Measurements from ENCODE around the gene ERICH3. TPM values are rescaled to one million over a fixed set of nuclear protein-coding genes. Genes with fewer than 3 reads are reported as not detected.

ERICH3 gene
- total RNA-seq, 1 donor from 2014 or later: not detected

DNA sequence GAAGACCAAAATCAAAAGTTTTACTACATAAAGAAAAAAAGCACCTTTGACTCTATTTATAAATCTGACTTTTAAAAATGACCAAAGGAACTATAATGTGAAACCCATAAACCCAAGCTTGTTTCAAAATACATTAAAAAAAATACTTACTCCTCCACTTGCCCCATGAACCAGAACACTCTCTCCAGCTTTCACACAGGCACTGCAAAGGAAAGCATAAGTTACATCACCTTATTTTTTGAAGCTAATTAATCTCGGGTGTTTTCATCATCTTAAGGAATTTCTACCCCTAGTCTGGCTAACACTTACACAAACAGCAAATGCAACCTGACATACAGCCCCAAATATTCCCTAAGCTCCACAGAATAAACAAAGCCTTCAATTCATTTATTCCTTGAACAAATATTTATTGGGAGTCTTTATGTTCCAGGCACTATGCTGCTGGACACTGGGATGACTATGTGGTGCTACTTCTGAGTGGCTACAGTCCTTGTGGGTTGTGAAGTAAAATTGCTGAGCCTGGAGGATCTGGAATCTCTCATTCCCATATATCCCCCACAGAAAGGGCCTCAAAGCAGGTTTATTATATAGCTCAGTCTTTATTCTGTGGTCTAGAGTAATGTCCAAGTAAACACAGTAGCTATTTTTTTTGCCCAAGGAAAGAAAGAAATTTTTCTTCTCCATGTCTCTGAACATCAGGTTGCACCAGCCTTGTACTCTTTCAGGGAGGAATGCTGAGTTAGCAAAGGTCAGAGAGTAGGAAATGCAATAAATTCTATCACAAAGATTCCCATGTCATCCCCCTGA lies 41.0 kb upstream of the ERICH3 start:
- DNase-seq (no peak), ATAC-seq (no peak)
- Histone ChIP-seq H3K4me1 (no peaks in the 10 kb centered on the region), H3K36me3 (peaks cover 71% of the 10 kb centered on the region), H3K27ac (no peak overlapping the region), H3K27me3 (no peaks in the 10 kb centered on the region), H3K9me3 (no peaks in the 10 kb centered on the region), H3K4me3 (no peak overlapping the region)
- TF ChIP-seq CTCF (IDR thresholded peaks at IDR 0.05): no peak
- intact Hi-C loops (cut with DNase I): no loop called here

DNA sequence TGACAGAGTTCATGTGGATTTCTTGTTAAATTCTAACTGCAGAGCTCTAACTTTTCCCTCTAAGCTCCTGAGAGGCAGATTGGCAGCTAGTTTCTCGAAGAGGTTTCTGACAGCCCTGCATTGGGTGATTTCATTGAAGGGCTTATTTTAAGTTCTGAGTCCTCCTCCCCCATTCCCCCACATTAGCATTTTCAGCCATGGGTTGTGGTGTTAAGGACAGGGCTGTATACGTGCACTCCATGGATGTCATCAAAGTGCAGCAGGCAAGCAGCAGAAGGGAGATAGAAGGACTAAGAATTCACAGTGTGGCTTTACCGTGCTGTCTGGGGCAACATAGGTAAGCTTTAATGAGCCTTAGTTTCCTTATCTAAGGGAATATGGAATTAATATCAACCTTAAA lies 40.3 kb upstream of the ERICH3 start:
- TF ChIP-seq CTCF (IDR thresholded peaks at IDR 0.05): no peak
- Histone ChIP-seq H3K4me1 (no peaks in the 10 kb centered on the region), H3K36me3 (peaks cover 71% of the 10 kb centered on the region), H3K4me3 (no peak overlapping the region), H3K27me3 (no peaks in the 10 kb centered on the region), H3K9me3 (no peaks in the 10 kb centered on the region), H3K27ac (no peak overlapping the region)
- DNase-seq (no peak), ATAC-seq (no peak)
- intact Hi-C loops (cut with DNase I): no loop called here

- TF ChIP-seq CTCF (IDR thresholded peaks at IDR 0.05): no peak
- ATAC-seq (peak; percentile 60), DNase-seq (no peak)
- H3K27me3 ChIP-seq: no peaks in the 10 kb centered on the region
- no peak overlapping the region for H3K27ac ChIP-seq
- no peaks in the 10 kb centered on the region for H3K9me3 ChIP-seq
- H3K4me3 ChIP-seq: no peak overlapping the region
- peaks cover 71% of the 10 kb centered on the region for H3K36me3 ChIP-seq
- no peaks in the 10 kb centered on the region for H3K4me1 ChIP-seq
- intact Hi-C loops (cut with DNase I): no loop called here
Observed at GRCh38 chr1:74712881-74713280, 39.3 kb upstream of the ERICH3 start.

- no peak for TF ChIP-seq CTCF (IDR thresholded peaks at IDR 0.05)
- Histone ChIP-seq H3K36me3 (peaks cover 58% of the 10 kb centered on the region), H3K4me3 (no peak overlapping the region), H3K27ac (no peak overlapping the region), H3K27me3 (no peaks in the 10 kb centered on the region), H3K9me3 (no peaks in the 10 kb centered on the region), H3K4me1 (no peaks in the 10 kb centered on the region)
- DNase-seq: no peak
- peak; percentile 49 for ATAC-seq
- intact Hi-C loops (cut with DNase I): no loop called here
Observed at GRCh38 chr1:74703386-74704182, 30.0 kb upstream of the ERICH3 start.

GRCh38 chr1:74699331-74699730 lies 25.7 kb upstream of the ERICH3 start:
- no peak for TF ChIP-seq CTCF (IDR thresholded peaks at IDR 0.05)
- Histone ChIP-seq H3K4me1 (no peaks in the 10 kb centered on the region), H3K4me3 (no peak overlapping the region), H3K9me3 (no peaks in the 10 kb centered on the region), H3K36me3 (peaks cover 23% of the 10 kb centered on the region), H3K27me3 (no peaks in the 10 kb centered on the region), H3K27ac (no peak overlapping the region)
- intact Hi-C loops (cut with DNase I): no loop called here
- ATAC-seq (no peak), DNase-seq (no peak)

Measured in upper lobe of right lung (tissue), 1 donor.